Loucy (cell line): ENCODE results near the gene SNX4.

Experiments used
- H2AFZ ChIP-seq: fragments of 200-600 bp; sonication (generic); 2 replicates; pipeline ENCODE4 v1.6.0; 2016; ENCODE audit warnings: antibody characterized with exemption, mild to moderate bottlenecking, low read length, moderate library complexity
- H3F3A ChIP-seq: fragments of 200-600 bp; 2 replicates; pipeline ENCODE4 v1.6.0; 2016; ENCODE audit warnings: antibody characterized with exemption, low read depth, mild to moderate bottlenecking
- H3K27me3 ChIP-seq: fragments of 200-600 bp; sonication (generic); 2 replicates; pipeline ENCODE4 v1.6.1; 2014; ENCODE audit warnings: low read length, mild to moderate bottlenecking; ENCODE audit not compliant: insufficient read depth, poor library complexity, severe bottlenecking
- H3K36me3 ChIP-seq: fragments of 200-600 bp; sonication (generic); 2 replicates; pipeline ENCODE4 v1.6.1; 2016; ENCODE audit warnings: low read length; ENCODE audit not compliant: insufficient read depth
- H3K4me1 ChIP-seq: fragments of 200-600 bp; sonication (generic); 2 replicates; pipeline ENCODE4 v1.5.1; 2014; ENCODE audit warnings: low read length, mild to moderate bottlenecking; ENCODE audit not compliant: insufficient read depth, poor library complexity, severe bottlenecking
- H3K4me2 ChIP-seq: fragments of 200-600 bp; sonication (generic); 2 replicates; pipeline ENCODE4 v1.6.0; 2014; ENCODE audit warnings: antibody characterized with exemption, low read length, low read depth, mild to moderate bottlenecking; ENCODE audit not compliant: poor library complexity, severe bottlenecking
- H3K4me3 ChIP-seq: fragments of 200-600 bp; sonication (generic); 2 replicates; pipeline ENCODE4 v1.5.1; 2014; ENCODE audit warnings: low read length, mild to moderate bottlenecking, mixed read lengths; ENCODE audit not compliant: poor library complexity, severe bottlenecking
- H3K79me2 ChIP-seq: fragments of 200-600 bp; sonication (generic); 2 replicates; pipeline ENCODE4 v1.6.1; 2014; ENCODE audit warnings: low read length; ENCODE audit not compliant: insufficient read depth
- H3K9ac ChIP-seq: fragments of 200-600 bp; sonication (generic); 2 replicates; pipeline ENCODE4 v1.6.0; 2014; ENCODE audit warnings: mild to moderate bottlenecking, low read depth, low read length, moderate library complexity; ENCODE audit not compliant: poor library complexity, severe bottlenecking
- H3K9me2 ChIP-seq: fragments of 200-600 bp; sonication (generic); replicated peaks from 2 replicates; pipeline ENCODE4 v1.6.1; 2016; ENCODE audit warnings: low read depth, low read length, mixed read lengths
- H3K9me3 ChIP-seq: fragments of 200-600 bp; sonication (generic); 2 replicates; pipeline ENCODE4 v1.6.1; 2014; ENCODE audit warnings: mild to moderate bottlenecking, antibody characterized with exemption, low read length, low read depth; ENCODE audit not compliant: insufficient read depth
- H4K20me1 ChIP-seq: fragments of 200-600 bp; sonication (generic); 2 replicates; pipeline ENCODE4 v1.6.0; 2014; ENCODE audit warnings: antibody characterized with exemption, low read length, mild to moderate bottlenecking; ENCODE audit not compliant: insufficient read depth, poor library complexity, severe bottlenecking
- CTCF ChIP-seq: fragments of 200-600 bp; sonication (generic); conservative IDR thresholded peaks from 2 replicates; pipeline ENCODE4 v1.5.1; 2014; ENCODE audit warnings: mild to moderate bottlenecking, antibody characterized with exemption, low read length
- EZH2phosphoT487 ChIP-seq: fragments of 200-600 bp; IDR thresholded peaks from 2 replicates; pipeline ENCODE4 v1.6.1; 2018; ENCODE audit warnings: antibody characterized with exemption, mild to moderate bottlenecking, moderate library complexity, borderline replicate concordance

The SNX4 gene

GRCh38 chr3:125479091-125479490 is 40.9 kb downstream of the SNX4 start:
- Histone ChIP-seq H3K4me1 (no peaks in the 10 kb centered on the region), H3K79me2 (no peaks in the 10 kb centered on the region), H4K20me1 (peaks cover 2% of the 10 kb centered on the region), H3K9ac (no peak overlapping the region), H3K9me3 (no peaks in the 10 kb centered on the region), H2AFZ (no peak overlapping the region), H3F3A (no peaks in the 10 kb centered on the region), H3K4me3 (no peak overlapping the region), H3K4me2 (no peak overlapping the region), H3K27me3 (no peaks in the 10 kb centered on the region), H3K36me3 (peaks cover 83% of the 10 kb centered on the region; the same call in 1 of the 2 replicates), H3K9me2 (no peaks in the 10 kb centered on the region)
- no peak for TF ChIP-seq CTCF
- TF ChIP-seq EZH2phosphoT487: no peak

- no peak for TF ChIP-seq EZH2phosphoT487
- Histone ChIP-seq H3F3A (no peaks in the 10 kb centered on the region), H3K9ac (no peak overlapping the region), H4K20me1 (peaks cover 2% of the 10 kb centered on the region), H3K9me2 (no peaks in the 10 kb centered on the region), H3K4me3 (no peak overlapping the region), H3K9me3 (no peaks in the 10 kb centered on the region), H2AFZ (no peak overlapping the region), H3K27me3 (no peaks in the 10 kb centered on the region), H3K4me2 (no peak overlapping the region), H3K4me1 (no peaks in the 10 kb centered on the region), H3K79me2 (no peaks in the 10 kb centered on the region), H3K36me3 (peaks cover 84% of the 10 kb centered on the region; the same call in 1 of the 2 replicates)
These were observed 41.7 kb downstream of the SNX4 start for GRCh38 chr3:125478326-125478725.

GRCh38 chr3:125477701-125478100 is 42.3 kb downstream of the SNX4 start:
- Histone ChIP-seq H3K36me3 (peaks cover 87% of the 10 kb centered on the region; the same call in 1 of the 2 replicates), H3K9ac (no peak overlapping the region)
- no peak for TF ChIP-seq CTCF
- no peak for TF ChIP-seq EZH2phosphoT487

DNA sequence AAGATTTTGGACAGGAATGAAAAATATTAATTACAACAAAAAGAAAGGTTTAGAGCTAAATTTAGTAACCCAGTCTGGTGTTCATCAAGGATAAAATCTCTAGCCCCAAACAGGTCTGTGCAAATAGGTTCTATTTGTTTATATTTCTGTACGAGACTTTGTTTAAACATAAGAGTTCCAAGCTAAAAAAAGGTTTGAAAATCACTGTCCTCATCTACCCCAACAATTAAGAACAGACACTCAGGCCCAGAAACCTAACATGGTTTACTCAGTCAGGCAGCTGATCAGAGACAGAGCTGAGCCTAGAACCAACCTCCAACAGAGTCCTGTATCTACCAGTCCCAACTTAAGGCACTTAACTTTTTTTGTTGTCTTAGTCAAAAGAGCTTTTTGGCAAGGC is 49.3 kb downstream of the SNX4 start:
- TF ChIP-seq EZH2phosphoT487: no peak
- no peak for TF ChIP-seq CTCF
- Histone ChIP-seq H3K36me3 (peaks cover 80% of the 10 kb centered on the region), H2AFZ (no peak overlapping the region)

More at GRCh38 chr3:125477701-125478100, 42.3 kb downstream of the SNX4 start:
- Histone ChIP-seq H3F3A (no peaks in the 10 kb centered on the region), H3K4me1 (no peaks in the 10 kb centered on the region), H3K9me2 (no peaks in the 10 kb centered on the region), H3K9me3 (no peaks in the 10 kb centered on the region), H3K4me3 (no peak overlapping the region), H3K4me2 (no peak overlapping the region), H3K79me2 (no peaks in the 10 kb centered on the region), H3K27me3 (no peaks in the 10 kb centered on the region), H2AFZ (no peak overlapping the region), H4K20me1 (peaks cover 2% of the 10 kb centered on the region)

More for the DNA sequence above, 49.3 kb downstream of the SNX4 start:
- Histone ChIP-seq H3K27me3 (no peaks in the 10 kb centered on the region), H3K4me1 (no peaks in the 10 kb centered on the region), H3K9me3 (no peaks in the 10 kb centered on the region), H4K20me1 (no peaks in the 10 kb centered on the region), H3K79me2 (no peaks in the 10 kb centered on the region), H3K9me2 (no peaks in the 10 kb centered on the region), H3K9ac (no peak overlapping the region), H3K4me2 (no peak overlapping the region), H3F3A (no peaks in the 10 kb centered on the region), H3K4me3 (no peak overlapping the region)
